ENCODE results near the gene GNPTAB.

The GNPTAB gene

GRCh38 chr12:101727098-101727497, 103.7 kb downstream of the GNPTAB start:
- no peak for DNase-seq

DNA sequence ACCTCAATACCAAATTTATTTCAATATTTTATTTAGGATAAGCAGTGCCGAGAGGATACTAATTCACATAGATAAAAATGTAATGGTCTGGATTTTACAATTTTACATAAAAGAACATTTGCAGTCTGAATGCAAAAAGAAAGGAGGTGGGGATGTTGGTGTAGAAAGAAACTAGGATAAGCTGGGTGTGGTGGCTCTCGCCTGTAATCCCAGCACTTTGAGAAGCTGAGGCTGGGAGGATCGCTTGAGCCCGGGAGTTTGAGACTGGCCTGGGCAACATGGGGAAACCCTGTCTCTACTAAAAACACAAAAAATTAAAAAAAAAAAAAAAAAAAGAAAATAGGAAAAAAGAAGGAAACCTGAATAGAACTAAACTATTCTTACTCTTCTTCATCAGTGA, 108.4 kb downstream of the GNPTAB start:
- DNase-seq: no peak

GRCh38 chr12:101720118-101720517, 110.6 kb downstream of the GNPTAB start:
- no peak for DNase-seq

- DNase-seq: no peak
These were observed 111.2 kb downstream of the GNPTAB start for GRCh38 chr12:101719566-101719965.

DNA sequence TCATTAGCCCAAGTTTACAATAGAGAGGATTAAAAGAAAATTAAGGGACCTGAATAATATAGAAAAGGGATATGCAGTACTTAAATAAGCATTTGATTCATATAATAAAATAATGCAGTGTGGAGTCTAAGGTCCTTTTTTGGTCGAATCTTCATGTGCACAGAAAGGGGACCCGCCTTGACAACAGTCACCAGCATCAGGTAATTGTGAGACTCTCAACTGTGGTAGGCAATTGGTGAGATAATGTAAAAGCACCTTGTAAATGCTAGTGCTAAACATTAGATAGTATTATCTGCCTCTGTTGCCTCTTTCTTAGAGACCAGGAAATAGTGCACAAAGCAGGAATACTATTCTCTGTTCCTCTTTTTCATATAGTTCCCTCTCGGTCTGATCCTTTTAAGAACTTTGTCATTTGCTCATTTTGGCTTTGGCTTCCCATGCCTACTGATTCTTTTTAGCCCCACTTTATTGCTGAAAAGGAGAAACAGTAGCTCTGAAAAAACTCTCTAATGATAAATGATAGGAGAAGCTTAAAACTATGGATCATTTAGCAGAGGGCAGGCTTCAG, 115.8 kb downstream of the GNPTAB start:
- DNase-seq: no peak

- no peak for DNase-seq
These were observed 116.8 kb downstream of the GNPTAB start for GRCh38 chr12:101713930-101714329.

GRCh38 chr12:101713059-101713682, 117.6 kb downstream of the GNPTAB start:
- DNase-seq: no peak

DNA sequence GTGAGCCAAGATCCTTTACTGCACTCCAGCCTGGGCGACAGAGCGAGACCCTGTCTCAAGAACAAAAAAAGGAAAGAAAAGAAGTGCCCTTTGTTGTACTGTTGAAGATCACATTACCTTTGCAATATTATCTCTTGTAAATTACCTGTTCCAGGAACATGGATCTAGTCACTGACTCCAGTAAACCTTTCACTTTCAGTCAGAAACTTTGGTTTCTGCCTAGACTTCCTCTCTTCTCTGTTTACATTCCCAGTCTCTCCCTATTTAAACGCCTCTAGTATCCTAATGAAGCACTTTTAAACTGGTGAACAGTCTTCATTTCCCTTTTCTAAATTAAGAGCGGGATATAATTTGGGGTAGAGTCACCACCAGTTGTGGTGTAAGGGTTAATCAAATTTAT, 120.5 kb downstream of the GNPTAB start:
- no peak for DNase-seq

- no peak for DNase-seq
These were observed 123.5 kb downstream of the GNPTAB start for GRCh38 chr12:101707131-101707782.

DNA sequence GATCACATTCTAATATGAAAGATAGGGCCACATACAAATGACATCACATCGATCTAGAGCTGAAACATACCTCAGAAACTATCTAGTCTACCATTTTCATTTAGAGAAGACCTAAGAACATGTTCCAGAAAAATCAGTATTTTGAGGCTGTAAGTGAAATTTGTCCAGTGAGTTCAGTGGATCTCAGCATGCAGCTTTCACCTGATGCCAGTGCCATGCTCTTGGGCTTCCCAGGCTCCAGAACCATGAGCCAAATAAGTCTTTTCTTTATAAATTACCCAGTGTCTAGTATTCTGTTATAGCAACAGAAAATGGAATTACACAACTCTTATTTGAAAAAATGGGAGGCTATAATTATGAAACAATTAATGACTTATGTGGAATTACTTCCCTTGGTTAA, 124.4 kb downstream of the GNPTAB start:
- no peak for DNase-seq

- no peak for DNase-seq
These were observed 127.3 kb downstream of the GNPTAB start for GRCh38 chr12:101703487-101703886.

DNA sequence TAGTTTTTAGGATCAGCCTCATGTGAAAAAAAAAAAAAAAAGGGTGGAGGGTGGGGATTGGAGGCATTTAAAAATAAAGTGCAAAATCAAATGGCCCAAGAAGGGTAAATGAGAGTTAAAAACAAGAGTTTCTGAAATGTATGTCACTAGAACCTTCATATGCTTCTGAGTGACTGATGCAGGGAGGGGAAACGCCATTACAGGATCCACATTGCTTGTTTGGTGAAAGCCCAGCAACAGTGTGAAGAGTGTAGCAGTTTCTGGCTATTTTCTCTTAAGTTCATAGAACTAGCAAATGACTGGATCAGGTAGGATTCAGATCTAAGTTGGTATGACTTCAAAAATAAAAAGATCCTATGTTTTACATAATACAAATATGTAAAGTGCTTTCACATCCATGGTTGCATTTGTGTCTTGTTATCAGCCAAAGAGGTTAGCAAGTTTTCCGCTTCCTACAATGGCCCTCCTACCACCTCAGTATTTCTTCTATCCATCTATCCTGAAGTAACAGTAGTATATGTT, 130.4 kb downstream of the GNPTAB start:
- no peak for DNase-seq

DNA sequence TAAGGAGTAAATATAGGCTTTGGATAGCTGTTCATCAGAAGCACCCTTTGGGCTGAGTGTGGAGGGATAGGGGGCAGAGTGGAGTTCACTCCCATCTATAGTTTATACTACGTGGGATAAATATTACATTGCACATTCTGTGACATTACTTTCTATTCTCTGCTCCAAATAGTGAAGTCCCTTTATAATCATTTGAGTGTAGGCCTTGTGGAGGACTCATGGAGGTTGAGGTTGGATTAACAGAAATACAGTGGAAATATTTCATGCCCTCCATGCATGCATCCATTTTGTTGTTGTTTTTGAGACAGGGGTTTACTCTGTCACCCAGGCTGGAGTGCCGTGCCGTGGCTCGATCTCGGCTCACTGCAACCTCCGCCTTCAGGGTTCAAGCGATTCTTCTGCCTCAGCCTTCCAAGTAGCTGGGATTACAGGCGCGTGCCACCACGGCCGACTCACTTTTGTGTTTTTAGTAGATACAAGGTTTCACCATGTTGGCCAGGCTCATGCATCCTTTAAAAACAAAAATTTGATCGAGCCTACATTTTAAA, 131.9 kb downstream of the GNPTAB start:
- no peak for DNase-seq

DNA sequence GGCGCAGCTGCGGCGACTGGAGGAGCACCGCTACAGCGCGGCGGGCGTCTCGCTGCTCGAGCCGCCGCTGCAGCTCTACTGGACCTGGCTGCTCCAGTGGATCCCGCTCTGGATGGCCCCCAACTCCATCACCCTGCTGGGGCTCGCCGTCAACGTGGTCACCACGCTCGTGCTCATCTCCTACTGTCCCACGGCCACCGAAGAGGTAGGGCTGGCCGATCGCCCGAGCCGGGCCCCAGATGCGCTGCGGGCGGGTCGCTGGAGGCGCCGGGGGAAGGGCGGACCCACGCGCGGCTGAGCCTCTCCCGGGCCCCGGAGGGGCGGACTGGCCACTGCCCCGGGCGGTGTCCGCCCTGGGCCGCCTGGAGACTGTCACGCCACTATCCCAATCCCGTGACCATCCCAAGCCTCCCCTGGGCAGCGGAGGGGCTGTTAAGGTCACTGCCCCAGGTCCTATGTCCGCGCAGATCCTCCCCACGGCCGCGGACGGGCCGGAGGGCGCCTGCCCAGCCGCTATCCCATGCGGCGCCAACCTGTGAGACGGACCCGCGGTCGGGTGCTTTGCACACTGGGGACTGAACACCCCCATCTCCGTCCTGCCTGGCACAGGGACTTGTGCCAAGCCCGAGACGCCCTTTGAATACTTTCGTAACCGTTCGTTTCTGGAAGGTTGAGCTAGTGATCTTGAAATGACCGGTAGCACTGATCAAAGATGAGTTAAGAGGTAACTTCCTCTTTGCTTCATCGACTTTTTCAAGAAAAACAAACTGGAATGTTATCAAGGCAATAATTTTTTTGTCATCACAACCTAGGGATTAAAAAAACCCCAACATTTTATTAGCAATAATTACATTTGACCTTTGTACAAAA, 132.6 kb downstream of the GNPTAB start:
- DNase-seq: peak; percentile 82

GRCh38 chr12:101697197-101697929, 133.4 kb downstream of the GNPTAB start, which contains the start of gene CHPT1:
Gene CHPT1 (plus strand): TSS chr12:101697640. CDS start chr12:101697862, 222 bp downstream.
- DNase-seq: peak; percentile 88

DNA sequence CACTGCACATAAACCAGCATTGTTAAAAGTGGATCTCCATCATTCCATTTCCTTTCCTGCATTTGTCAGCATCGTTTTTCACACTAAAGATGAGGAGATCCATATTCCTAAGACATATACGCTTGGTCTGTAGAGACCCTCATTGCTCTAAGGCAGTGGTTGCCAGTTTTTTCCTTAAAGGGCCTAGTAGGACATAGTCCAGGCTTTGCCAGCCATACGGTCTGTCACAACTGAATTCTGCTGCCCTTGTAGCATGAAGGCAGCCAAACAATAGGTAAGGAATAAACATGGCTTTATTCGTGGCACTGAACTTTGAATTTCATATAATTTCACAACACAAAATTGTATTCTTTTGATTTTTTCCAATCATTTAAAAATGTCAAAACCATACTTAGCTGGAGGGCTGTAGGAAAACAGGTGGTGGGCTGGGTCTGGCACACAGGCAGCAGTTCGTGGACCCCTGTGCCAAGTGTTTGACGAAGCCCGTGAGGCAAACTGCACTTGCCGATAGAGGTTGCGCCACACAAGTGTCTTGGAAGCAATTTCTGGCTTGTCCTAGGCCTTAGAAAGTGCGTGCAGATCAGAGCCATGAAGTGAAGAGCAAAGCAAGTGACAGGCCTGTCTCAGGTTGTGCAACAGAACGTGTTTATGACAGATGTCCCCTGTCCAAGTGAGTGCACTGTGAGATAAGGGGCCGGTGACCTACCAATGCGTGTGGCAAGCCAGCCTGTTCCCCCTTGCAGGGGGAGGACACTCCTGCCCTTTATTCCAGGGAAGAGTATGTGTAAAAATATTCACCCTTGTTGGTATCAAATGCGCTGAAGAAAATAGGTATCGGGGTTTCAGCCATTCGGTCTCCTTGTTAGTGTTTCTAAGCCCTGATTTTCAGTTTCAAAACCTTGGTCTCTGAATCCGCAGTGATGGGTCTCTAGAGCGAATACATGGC, 134.2 kb downstream of the GNPTAB start:
- peak; percentile 96 for DNase-seq

GRCh38 chr12:101695706-101696105, 135.1 kb downstream of the GNPTAB start:
- DNase-seq: no peak
